HG03442 (cell line): ENCODE measurements around the gene ESPNL.

Experiments
- ATAC-seq: cut with Tn5 transposase; IDR thresholded peaks from one replicate; pipeline ENCODE4 v1.9.1; 2021; ENCODE audit warnings: mild to moderate bottlenecking, moderate library complexity; ENCODE audit not compliant: unreplicated experiment

ESPNL gene

DNA sequence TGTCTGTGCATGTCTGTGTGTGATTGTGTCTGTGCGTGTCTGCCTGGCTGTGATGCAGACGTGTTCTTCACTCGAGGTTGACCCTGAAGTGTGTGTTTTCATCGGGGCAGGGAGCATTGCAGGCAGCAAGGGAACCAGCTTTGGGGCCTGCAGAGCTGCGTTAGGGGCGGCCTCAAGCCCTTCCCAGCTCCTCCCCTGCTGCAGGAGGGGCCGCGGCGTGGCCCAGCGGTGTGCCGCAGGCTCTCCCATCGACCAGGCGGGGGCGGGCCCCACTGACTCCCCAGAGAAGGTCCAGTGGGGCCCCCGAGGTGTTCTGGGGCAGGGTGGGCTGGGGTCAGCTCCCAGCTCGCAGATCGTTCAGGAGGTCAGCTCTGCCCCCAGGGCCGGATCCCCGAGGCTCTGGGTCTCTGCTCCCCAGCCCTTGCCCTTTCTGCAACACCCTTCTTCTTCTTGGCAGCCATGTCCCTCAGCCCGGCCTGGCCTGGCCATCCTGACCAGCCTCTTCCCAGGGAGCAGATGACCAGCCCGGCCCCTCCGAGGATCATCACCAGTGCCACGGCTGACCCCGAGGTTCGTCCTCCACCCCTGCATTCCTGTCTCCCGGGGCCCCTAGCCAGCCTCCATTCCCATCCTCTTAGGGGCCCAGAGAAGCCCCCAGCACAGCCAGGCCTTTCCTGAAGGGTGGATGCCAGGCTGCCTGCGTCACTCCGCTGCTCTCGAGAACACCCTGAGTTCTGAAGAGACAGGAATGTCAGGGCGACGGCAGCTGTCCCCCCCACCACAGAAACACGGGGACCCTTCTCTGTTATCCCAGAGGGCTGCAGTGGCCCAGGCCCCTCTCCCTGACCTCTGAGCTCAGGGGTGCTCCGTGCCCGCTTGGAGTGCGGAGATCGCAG lies 27.3 kb downstream of the ESPNL start:
- ATAC-seq = no peak

DNA sequence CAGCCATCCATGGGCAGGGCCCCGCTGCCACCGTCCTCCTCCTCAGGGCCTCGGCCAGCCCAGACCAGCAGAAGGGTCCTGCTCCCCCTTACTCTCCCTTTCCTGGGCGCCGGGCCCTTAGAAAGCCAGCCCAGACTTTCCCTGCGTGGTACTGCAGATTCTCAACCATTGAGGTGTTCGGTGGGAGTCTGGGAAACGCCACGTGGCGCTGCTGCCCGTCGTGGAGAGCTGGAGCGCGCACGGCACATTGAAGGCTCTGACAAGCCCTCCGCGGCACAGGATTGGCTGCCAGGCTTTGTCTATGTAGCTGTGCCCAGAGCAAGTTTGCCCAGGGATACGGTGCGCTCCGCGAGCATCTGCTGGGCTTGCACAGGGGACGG lies 27.9 kb downstream of the ESPNL start:
- no peak for ATAC-seq

DNA sequence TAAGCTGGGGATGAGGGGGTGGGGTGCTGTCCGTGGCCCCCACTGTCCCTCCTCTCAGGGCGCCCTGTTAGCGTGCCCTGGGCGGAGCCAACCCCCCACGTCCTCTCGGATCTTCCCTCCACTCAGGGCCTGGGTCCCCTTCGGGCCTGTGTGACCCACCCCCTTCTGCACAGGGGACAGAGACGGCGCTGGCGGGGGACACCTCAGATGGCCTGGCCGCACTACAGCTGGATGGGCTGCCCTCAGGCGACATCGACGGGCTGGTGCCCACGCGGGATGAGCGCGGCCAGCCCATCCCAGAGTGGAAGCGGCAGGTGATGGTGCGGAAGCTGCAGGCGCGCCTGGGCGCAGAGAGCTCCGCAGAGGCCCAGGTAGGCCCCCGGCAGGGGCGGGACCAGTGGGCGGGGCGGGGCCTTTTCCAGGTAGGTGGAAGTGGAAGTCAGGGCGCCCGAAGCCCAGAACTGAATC lies 28.4 kb downstream of the ESPNL start:
- no peak for ATAC-seq

DNA sequence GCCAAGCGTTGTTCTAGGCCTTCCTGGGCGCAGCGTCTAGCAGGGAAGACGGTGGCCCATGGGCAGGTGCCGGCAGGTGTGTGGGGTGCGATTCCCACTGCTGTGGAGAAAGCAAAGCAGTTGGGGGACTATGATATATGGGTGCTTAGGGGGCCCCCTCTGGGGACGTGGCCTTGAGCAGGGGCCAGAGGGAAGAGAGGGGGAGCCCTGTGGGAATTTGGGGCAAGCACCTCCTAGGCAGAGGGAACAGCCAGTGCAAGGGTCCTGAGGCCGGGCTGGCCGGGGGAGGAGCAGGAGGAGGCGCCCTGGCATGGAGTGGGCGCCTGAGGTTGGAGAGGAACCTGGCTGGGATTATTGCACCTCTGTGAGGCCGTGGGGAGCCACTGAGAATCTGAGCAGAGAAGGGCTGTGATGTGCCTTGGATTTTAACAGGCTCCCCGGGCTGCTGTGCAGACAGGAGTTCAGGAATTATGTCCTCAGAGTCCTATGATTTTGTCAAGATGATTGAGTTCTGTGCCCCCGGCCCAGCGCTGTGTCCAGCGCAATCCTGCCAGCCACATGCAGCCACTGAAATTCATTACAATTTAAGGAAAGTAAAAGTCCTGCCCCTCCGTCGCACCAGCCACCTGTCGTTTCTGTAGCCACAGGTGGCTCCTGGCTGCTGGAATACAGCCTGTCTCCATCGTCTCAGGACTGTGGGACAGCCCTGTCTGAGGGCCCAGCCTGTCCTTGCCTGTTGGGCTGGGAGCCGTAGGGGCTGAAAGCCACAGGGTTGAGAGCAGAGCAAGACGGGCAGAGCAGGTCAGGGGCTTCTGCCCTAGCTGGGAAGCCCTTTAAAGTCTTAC lies 29.2 kb downstream of the ESPNL start:
- no peak for ATAC-seq

DNA sequence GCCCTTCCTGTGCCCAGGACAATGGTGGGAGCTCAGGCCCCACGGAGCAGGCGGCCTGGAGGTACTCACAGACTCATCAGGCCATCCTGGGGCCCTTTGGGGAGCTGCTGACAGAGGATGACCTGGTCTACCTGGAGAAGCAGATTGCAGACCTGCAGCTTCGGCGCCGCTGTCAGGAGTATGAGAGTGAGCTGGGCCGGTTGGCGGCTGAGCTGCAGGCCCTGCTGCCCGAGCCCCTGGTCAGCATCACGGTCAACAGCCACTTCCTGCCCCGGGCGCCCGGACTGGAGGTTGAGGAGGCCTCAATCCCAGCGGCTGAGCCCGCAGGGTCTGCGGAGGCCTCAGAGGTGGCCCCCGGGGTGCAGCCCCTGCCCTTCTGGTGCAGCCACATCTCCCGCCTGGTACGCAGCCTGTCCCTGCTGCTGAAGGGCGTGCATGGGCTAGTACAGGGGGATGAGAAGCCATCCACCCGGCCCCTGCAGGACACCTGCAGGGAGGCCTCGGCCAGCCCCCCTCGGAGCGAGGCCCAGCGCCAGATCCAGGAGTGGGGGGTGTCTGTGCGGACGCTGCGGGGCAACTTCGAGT lies 30.1 kb downstream of the ESPNL start:
- ATAC-seq = no peak

DNA sequence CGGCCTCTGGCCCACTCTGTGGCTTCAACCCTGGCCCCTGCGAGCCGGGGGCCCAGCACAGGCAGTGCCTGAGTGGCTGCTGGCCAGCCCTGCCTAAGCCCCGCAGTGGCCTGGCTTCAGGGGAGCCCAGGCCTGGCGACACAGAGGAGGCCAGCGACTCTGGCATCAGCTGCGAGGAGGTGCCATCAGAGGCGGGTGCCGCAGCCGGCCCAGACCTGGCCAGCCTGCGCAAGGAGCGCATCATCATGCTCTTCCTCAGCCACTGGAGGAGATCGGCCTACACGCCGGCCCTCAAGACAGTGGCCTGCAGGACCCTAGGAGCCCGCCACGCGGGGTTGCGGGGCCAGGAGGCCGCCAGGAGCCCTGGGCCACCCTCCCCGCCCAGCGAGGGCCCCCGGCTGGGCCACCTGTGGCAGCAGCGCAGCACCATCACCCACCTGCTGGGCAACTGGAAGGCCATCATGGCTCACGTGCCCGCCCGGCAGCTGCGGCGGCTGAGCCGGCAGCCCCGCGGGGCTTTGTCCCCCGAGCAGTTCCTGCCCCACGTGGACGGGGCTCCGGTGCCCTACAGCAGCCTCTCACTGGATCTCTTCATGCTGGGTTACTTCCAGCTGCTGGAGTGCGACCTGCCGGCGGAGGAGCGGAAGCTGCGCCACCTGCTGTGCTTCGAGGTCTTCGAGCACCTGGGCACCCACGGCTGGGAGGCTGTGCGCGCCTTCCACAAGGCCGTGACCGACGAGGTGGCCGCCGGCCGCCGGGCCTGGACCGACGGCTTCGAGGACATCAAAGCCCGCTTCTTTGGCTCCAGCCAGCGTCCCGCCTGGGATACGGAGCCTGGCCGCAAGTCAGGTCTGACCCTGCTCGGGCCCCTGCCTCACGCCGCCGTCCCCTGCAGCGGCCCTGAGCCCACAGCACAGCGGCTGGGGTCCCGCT lies 30.8 kb downstream of the ESPNL start:
- ATAC-seq = no peak

DNA sequence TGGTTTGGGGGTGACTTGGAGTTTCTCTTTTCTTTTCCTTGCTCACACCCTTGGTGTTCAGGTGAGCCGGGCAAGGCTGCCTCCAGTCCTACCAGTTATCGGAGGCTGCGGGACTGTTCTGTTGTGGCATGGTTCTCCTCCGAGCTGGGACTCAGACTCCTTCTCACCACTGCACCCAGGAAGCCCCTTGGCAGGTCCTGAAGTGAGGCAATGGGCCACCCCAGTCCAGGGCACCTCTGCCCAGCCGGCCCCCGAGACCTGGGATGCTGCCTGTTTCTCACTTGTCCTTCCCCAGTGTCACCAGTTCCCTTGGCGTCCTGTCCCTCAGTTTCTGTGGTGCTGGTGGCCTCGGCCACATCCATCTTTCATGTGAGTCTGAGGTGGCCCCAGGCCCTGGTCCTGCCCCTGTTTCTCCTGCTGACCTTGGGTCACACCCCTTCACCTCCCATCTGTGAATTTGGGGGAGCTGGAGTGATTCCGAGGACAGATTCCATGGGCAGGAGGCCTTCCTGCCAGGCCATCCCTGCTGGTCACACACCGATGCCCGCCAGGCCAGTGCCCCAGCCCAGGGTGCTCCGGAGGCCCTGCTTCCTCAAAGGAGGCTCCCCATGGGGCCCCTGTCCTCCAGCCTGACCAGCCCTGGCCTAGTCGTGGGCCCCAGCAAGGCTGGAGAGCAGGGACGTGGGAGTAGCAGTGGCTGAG lies 31.8 kb downstream of the ESPNL start:
- ATAC-seq = no peak

DNA sequence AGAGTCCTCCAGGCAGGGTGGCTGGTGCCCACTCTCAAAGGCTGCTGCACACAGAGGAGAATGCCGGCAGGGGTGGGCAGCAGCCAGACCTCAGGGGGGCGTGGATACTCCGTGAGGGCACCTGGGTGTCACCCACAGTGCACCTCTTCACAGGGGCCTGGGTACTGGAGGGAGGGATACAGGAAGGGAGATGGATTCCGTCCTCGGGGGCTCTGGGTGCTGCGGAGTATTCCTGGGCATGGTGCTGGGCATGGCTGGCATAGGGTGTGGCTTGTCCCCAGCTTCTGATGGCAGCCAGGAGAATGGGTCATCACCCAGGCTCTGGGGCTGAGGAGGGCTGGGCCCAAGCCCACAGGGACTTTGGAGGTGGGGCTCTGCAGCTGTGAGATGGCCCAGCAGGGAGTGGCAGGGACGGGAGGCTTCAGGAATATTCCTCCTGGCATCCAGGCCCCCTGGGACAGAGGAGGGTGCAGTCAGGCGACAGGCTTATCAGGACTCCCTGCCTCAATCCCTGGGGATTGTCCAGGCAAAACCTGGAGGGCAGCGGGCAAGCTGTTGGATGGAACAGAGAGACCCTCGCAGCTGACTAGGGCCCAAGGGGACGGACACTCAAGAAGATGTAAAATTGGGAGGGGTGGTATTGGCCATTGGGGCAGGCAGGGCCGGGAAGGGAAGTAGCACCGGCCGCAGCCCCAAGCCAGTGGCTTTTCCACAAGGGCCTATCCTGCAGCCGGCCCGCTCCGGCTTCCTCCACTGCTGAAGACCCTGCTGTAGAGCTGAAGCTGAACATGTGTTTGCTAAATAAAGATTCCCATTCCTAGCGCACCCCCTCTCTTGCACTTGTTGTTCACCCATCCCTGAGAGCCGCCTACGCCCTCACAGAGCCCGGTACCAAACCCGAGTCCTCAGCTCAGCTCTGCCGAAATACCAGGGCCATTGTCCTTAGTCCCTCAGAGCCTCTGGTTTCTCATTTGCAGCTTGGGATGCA lies 32.6 kb downstream of the ESPNL start:
- ATAC-seq = no peak

DNA sequence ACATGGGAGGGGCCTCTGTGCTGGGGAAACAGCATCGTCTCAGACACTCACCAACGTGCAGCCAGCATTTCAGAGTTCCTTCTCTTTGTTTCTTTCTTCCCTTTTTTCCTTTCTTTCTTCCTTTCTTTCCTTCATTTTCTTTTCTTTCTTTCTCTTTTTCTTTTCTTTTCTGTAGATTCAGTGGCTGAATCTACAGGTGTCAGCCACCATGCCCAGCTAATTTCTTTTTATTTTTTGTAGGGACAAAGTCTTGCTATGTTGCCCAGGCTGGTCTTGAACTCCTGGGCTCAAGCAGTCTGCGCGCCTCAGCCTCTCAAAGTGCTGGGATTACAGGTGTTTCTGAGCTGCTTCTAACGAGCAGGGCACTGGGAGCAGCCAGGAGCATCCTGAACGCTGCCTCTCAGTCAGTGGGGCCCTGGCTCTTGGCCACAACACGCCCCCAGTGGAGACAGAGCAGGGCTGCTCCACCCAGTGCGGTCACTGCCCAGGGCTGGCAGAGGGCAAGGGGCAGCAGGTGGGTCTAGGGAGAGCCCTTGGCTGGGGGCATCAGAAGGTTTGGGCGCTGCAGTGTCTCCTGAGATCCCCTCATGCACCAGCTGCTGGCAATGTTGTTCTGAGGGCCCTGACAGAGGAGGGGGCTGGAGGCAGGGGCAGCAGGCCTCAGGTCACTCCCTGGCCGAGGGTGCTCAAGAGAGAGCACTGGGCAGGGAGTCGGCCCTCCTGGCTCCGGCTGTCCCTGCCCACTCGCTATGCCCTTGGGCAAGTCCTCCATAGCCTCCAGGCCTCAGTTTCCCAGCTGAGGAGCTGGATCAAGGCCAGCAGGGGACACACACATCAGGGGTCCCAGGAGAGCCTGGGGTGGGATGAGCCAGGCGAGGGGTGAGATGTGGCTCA lies 33.6 kb downstream of the ESPNL start:
- ATAC-seq = no peak

DNA sequence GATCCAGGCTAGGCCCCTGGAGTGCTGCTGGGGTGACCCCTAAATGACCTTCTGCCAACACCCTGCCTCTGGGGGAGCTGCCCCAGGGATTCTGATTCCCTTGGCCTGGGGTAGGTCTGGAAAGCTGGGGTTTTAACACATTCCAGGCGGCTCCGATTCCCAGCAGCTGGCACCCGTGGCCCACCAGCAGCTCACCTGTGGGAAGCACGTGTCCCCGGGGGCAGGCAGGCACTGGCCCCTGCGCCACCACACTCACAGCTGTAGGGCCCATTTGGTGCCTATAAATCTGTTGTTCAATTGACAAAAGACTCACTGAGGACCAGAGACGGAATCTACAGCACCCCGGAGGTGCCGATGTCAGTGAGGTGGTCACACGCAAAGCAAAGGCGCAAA lies 34.2 kb downstream of the ESPNL start:
- ATAC-seq = no peak

DNA sequence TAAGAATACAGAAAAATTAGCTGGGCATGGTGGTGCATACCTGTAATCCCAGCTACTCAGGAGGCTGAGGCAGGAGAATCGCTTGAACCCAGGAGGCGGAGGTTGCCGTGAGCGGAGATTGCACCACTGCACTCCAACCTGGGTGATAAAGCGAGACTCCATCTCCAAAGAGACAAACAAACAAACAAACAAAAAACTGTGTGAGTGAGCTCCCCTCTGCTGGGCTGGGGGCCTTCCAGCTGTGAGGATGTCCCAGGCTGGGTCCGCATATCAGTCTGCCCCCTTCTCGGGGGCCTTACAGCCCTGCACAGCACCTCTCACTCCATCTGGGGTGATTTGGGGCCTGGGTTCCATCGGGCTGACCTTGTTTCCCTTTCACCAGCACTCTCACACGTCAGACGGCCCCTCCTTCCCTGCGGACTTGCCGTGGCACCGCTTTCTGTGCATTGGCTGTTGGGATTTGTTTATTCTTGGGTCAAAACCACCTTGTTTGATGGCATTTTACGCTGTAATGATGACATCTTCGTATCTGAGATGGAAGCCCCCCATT lies 35.5 kb downstream of the ESPNL start:
- no peak for ATAC-seq

DNA sequence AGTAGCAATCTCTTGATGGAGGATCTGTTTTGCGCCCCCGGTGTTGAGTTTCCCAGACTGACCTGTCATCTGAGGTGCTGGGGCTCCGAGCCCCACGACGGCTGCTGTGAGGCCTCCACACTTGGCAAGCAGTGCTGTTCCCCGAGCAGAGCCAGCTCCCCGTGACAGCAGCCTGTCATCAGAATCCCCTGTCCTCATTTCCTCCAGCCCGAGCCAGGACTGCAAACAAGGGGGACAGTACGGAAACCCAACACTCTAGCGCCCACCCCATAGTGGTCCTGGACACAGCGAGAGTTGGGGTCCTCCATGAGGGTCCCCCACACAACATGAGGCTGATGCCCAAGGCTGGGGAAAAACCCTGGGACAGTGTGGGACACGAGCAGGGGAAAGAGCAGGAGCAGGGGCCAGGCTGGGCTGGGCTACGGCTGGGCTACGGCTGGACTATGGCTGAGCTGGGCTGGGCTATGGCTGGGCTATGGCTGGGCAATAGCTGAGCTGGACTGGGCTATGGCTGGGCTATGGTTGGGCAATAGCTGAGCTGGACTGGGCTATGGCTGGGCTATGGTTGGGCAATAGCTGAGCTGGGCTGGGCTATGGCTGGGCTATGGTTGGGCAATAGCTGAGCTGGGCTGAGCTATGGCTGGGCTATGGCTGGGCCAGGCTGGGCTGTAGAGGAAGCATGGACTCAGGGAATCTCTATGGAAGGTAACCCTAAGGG lies 36.8 kb downstream of the ESPNL start:
- ATAC-seq = no peak

DNA sequence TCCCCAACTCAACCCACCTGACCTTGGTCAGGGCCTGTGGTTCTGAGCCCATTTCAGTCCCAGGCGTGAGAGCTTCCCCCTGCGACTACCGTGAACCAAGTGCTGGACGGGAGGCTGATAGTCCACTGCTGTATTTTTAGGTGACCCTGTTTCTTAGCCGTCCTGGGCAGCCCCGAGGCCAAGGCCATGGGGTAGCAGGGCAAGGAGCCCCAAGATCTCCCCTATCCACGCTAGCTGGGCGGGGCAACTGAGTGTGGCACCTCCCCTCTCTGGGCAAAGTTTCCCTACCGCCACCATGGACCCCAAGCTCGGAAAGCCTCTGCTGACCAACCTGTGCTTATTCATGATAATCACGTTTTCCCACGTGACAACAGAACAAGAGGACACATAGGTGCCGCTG lies 37.7 kb downstream of the ESPNL start:
- no peak for ATAC-seq

DNA sequence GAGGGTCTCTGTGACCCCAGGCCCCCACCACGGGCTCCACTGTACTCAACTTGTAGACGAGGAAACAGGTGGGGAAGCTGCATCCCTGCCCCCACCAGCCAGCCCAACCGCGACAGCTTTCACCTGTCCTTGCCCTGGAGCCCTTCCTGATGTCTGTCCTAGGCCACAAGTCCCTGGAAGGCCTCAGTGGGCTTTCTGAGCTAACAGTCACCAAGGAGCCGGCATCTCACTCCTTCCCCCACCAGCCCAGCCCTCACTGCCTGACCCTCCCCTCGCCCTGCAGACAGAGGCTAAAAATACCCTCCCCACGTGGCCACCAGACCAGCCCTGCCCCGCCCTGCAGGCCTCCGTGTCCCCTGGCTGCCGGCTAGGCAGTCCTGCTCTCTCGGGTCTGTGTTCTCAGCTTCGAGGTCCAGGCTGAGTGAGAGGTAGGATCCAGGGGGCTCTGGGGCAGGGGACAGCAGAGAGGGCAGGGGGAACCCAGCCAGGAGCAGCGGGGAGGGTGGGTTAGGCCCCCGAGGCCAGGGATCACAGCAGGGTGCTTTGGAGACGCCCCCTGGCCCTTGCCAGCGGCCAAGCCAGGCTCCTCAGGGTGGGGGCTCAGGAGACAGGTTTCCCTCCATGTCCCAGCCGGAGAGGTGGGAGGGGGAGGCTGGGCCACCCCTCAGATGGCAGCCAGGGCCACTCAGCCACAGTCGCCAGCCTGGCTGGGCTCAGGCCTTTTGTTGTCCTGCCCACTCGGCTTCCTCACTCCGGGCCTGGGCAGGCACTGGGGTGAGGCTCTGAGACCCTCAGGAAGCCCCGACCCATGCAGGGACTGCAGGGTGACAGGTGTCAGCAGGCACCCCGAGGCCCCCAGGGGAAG lies 38.4 kb downstream of the ESPNL start, which contains the start of gene KLHL30:
KLHL30 (plus strand) TSS at position 338 of the 865 bp plus-strand sequence. CDS start 2,087 bp downstream, outside the sequence.
- ATAC-seq = no peak

DNA sequence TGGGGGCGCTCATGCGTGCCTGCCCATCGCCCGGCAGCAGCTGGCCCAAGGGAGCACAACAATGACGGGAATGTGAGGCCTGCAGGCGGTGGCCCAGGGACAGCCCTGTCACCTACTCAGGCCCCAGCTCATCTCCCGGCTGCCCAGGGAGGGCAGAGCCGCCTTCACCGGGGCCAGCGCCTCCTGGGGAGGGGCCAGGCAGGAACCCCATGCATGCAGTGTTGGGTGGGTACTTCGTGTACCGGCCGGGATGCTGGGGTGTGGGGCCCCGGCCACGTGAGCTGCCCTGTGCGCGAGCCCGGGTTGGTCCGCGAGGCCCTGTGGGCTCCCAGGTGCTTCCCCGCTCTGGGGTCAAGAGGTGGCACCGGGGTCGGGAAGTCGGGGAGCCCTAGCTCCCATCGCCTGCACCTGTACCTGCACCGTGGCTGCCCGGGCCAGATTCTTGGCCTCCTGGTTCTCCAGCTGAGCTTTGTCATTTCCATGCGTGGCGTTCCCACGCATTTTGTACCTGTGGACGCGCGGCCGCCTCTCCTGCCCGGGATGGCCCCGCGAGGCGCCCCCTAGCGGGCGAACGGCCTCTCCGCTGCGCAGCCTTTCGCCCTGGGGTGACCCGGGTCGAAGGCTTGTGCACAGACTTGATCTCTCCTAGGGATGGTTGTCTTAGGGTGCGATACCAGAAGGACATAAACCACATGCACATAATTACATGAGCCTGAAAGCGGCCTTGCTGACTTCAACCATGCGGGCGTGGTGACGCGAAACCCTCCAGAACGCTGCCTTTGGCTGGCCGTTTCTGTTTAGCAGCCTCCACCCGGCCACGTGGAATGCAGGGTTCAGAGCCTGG lies 39.3 kb downstream of the ESPNL start:
- ATAC-seq = no peak
